Uterus (tissue), 2 donors: Measurements from ENCODE around the gene TTBK2.

Experiments used
- POLR2A ChIP-seq, 2 donors: fragments of 450-650 bp; IDR thresholded peaks; one replicate each; pipeline ENCODE4 v1.6.1; 2016; ENCODE audit warnings: antibody characterized with exemption in 2 of 2, mild to moderate bottlenecking in 1 of 2, moderate library complexity in 1 of 2
- TF ChIP-seq, protein P1 (sequence below), 4 experiments: fragments of 200-600 bp in 2 of 4; fragments of 450-650 bp in 2 of 4; sonication (generic) in 2 of 4; IDR thresholded peaks; one replicate each; pipeline ENCODE4 v1.5.1; 2016 to 2019; ENCODE audit warnings: antibody characterized with exemption in 4 of 4, mild to moderate bottlenecking in 2 of 4, moderate library complexity in 1 of 4

GRCh38 chr15:42720071-42720470 is 200.5 kb downstream of the TTBK2 start:
- TF ChIP-seq, protein P1, sequence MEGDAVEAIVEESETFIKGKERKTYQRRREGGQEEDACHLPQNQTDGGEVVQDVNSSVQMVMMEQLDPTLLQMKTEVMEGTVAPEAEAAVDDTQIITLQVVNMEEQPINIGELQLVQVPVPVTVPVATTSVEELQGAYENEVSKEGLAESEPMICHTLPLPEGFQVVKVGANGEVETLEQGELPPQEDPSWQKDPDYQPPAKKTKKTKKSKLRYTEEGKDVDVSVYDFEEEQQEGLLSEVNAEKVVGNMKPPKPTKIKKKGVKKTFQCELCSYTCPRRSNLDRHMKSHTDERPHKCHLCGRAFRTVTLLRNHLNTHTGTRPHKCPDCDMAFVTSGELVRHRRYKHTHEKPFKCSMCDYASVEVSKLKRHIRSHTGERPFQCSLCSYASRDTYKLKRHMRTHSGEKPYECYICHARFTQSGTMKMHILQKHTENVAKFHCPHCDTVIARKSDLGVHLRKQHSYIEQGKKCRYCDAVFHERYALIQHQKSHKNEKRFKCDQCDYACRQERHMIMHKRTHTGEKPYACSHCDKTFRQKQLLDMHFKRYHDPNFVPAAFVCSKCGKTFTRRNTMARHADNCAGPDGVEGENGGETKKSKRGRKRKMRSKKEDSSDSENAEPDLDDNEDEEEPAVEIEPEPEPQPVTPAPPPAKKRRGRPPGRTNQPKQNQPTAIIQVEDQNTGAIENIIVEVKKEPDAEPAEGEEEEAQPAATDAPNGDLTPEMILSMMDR (IDR thresholded peaks at IDR 0.05): no peak
- TF ChIP-seq POLR2A (IDR thresholded peaks at IDR 0.05): no peak
